ENCODE measurements around the gene MAK.
"Not testable (repeated sequence)": the region's sequence is repeated elsewhere in the genome, so short reads cannot be mapped to it uniquely, and the experiment has no call there.

Gene MAK

DNA sequence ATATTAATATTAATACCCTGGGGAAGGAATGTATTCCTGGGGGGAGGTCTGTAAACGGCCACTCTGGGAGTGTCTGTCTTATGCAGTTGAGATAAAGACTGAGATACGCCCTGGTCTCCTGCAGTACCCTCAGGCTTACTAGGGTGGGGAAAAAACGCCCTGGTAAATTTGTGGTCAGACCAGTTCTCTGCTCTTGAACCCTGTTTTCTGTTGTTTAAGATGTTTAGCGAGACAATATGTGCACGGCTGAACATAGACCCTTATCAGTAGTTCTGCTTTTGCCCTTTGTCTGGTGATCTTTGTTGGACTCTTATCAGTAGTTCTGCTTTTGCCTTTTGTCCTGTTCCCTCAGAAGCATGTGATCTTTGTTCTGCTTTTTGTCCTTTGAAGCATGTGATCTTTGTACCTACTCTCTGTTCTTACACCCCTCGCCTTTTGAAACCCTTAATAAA, 15.5 kb upstream of the MAK start:
- DNase-seq (ENCODE audit: low read depth), result not testable (repeated sequence)

DNA sequence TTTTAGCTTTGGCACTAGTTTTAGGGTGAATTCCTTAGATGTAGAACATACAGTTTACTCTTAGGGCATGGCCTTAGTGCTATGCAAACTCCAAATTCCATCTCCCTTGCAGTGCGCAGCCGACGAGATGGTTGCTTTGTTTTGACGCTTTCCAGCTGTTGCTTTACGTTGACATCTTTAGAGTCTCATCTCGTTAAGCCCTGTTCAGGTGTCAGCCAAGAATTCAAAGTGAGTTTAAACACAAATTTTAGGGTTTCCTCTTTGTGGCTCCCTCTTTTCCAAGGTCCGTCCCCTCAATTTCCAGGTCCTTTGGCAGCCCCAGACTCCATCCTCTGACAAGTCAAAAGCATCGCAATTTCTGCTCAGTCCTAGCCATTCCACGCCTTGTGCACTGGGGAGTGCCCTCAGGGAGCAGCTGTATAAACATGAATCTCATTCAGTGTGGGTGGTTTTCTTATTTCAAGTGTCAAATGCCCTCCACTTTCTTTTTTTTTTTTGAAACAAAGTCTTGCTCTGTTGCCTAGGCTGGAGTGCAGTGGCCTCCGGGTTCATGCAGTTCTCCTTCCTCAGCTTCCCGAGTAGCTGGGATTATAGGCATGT, 14.1 kb upstream of the MAK start:
- no peak for DNase-seq (ENCODE audit: low read depth)

DNA sequence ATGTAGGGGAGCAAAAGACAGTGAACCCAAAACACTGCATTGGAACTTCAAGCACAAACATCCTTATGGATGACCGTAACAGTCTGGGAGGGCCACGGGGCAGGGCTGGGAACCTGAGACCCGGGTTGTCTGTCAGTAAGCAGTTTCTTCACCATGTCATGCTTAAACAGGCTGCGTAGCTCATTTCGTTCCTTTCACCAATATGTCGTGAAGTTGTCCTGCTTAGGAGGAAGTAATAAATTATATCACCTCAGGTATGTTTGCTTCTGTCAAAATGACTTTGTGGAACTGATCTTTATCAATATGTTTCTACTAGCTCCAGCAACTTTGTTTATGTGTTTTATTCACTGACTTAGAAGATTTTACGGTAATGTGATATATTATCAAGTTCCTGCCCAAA, 12.4 kb upstream of the MAK start:
- DNase-seq (ENCODE audit: low read depth), result no peak

DNA sequence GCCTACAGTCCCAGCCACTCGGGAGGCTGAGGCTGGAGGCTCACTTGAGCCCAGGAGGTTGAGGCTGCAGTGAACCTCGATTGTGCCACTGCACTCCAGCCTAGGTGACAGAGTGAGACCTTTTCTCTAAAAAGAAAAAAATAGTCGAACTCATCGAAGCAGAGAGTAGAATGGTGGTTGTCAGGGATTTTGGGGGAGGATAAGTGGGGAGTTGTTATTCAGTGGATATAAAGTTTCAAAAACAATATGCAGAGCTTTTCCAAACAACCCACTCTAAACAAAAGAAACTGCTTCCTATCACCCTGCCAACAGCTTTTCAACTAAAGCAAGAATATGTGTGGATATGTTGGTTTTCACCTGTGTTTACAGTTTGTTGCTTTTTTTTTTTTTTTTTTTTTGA, 11.6 kb upstream of the MAK start:
- DNase-seq (ENCODE audit: low read depth), result no peak

DNA sequence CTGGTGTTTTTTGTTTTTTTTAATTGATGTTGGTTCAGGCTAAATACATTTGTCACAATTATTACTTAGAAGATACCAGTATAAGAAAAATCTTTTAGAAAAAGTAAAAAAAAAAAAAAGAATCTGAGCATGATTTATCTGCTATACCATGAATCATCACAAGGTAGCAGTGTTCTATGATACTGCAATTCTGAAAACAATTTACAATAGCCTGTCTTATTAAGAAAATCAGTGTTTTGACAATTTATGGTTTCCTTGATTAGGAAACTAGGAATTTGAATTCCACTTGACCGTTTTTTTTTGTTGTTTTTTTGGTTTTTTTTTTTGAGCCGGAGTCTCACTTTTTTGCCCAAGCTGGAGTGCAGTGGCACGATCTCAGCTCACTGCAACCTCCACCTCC, 9.3 kb upstream of the MAK start:
- no peak for DNase-seq (ENCODE audit: low read depth)

DNA sequence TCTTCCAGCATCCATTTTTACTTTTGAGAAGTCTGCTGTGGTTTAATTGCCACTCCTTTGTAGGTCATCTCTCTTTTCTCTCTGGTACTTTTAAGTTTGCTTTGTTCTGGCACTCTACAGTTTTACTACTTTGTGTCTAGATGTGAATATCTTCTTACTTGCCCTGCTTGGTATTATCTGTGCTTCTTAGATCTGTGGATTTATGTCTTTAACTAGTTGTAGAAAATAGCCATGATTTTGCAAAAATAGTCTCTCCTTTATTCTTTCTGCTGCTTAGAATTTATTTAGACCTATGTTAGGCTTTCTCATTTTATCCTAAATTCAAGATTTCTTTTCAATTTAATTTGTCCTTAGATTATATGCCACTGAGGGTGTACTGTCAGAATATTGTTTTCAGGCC, 5.2 kb upstream of the MAK start:
- DNase-seq (ENCODE audit: low read depth), result no peak

DNA sequence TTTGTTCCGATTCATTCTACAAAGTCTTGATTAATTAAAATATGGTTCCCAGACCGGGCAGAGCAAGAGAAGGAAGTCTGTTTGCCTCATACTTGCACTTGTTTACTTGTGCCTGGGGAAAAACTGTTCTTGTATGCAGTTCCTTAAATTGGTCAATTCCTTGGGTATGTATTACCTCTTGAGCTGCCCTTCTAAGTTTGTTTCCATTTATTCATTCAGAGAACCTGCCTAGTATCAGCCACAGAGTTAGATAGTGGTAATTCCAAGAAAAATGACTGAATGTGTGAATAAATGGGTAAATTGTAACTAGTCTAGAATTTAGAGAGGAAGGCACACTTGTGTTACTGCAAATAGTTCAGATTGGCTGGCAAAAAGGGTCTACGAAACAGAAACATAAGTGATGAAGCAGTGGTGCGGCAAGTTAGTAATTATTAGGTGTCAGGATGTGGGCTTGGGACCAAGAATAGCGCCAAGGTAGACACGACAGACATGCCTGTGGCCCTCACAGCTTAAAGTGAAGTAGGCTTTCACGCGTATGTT, 525 bp upstream of the MAK start:
- DNase-seq (ENCODE audit: low read depth), result no peak

DNA sequence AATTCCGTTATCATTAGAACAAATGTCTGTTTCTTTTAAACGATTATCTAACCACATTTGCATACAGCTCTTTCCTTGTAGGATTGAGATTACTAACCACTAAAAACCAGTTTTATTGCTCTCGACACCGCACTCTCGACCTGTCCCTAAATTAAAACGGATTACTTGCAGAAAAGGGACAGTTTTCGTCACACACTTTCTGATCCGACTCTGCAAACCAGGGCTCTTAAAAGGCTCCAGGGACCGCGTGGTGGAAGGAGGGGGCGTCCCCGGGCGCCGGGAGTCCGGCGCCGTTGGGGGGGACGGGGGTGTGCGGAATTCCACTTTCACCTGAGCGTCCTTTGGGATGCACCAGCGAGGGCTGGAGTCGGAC, 731 bp downstream of the MAK start:
- DNase-seq (ENCODE audit: low read depth), result no peak

DNA sequence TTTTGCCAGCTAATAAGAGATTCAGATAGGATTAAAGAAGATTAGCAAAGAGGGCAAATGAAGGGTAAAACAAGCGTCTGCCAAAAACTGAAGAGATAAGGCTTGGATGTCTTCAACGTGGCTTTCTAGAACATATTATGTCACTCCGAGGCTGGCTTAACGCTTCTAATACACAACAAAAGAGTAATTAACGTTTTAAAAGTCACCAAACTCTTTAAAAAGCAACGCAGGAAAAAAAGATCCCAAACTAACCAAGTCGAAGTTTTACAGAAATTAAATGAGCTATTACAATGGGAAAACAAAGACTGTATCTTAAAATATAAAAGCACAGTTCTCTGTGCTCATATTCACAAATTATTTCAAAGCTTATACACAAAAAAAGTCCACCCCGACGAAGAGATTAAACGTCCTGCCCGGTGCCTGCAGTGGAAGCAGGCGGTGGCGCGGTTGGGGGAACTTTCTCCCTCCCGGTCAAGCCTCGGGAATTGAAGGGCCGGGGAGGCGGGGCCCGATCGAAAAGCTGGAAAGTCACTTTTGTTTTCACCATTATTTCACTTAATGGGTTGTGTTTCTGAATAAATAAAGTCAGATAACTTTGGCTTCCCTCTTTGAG, 1.2 kb downstream of the MAK start:
- no peak for DNase-seq (ENCODE audit: low read depth)

DNA sequence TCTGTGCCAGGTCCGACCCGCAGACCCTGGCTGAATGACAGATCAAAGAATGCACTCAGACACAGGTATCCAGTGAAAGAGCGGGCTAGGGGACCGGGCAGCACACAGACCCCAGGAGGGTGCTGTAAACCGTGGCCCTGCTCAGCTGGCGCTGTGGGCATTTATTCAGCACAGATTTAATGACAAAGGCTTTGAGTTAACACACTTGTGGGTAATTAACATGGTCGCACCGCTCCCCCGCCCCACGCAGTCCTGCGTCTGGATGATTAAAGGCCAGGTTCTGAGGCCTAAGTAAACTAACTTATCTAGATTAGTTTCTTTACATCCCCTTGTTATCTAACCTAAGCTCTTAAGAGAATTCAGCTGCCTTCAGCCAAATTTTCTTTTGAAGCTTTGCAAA, 3.5 kb downstream of the MAK start:
- no peak for DNase-seq (ENCODE audit: low read depth)

DNA sequence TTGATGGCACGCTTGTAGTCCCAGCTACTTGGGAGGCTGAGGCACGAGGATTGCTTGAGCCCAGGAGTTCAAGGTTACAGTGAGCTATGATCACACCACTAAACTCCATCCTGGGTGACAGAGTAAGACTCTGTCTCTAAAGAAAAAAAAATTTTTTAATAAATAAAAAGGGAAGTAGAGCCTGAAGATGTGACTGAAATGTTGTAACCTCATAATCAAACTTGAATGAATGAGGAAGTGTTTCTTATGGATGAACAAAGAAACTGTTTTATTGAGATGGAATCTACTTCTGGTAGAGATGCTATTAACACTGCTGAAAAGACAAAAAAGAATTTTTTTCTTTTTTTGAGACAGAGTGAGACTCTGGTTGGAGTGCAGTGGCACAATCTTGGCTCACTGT, 6.7 kb downstream of the MAK start:
- no peak for DNase-seq (ENCODE audit: low read depth)

DNA sequence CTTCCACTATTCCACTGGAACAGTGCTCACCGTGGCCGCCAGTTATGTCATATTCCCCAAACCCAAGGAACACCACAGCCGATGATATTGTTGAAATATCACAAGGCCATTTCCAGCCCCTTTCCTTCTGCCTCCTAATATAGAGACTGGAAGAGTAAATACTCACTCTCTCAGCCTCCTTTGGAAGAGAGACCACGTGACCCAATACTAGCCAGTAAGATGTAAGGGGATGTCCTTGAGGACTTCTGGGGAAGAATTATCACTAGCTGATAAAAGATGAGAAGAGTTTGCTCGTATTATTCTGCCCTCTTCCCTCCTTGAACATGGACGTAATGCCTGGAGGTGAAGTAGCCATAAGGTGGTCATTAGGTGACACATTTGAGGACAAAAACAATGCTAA, 13.5 kb downstream of the MAK start:
- no peak for DNase-seq (ENCODE audit: low read depth)

DNA sequence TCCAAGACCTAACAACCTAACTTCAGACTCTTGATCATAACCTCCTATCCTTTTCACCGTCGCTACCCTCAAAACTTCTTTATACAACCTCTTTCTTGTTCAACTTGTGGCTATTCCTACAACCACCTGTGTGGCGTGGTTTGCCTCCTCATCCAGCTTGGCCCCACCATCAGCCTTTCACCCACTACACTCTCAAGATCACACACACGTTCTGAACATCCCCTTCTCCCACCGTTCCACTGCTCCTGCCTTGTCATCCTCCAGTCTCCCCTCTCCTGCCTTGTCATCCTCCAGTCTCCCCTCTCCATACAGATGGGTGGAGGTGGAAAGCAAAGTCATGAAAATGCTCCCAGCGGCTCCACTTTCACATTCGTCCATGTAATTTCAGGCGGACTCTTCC, 14.0 kb downstream of the MAK start:
- no peak for DNase-seq (ENCODE audit: low read depth)

DNA sequence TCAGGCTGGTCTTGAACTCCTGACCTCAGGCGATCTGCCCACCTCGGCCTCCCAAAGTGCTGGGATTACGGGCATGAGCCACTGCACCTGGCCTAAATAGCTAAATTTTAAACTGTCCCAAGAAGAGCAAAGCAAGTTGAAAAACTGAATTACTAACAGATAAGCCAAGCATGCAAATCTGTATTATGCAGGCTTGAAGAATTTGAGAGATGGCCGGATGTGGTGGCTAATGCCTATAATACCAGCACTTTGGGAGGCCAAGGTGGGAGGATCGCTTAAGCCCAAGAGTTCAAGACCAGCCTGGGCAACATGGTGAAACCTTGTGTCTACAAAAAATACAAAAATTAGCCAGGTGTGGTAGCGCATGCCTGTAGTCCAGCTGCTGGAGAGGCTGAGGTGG, 24.2 kb downstream of the MAK start:
- DNase-seq (ENCODE audit: low read depth), result not testable (repeated sequence)

DNA sequence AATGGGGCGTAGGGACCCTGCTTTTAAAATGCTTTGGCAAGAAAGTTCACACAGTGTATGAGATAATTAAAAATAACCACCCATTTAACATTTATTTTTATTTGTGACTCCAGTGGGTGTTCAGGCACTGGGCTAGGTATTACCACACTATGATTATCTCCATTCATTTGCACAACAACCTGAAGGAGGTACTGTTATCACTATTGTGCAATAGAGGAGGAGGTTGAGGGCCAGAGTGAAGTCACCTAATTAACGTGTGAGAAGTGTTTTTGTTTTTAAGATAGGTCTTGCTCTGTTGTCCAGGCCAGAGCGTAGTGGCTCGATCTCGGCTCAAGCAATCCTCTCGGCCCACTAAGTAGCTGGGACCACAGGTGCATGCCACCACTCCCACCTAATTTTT, 29.2 kb downstream of the MAK start:
- no peak for DNase-seq (ENCODE audit: low read depth)

DNA sequence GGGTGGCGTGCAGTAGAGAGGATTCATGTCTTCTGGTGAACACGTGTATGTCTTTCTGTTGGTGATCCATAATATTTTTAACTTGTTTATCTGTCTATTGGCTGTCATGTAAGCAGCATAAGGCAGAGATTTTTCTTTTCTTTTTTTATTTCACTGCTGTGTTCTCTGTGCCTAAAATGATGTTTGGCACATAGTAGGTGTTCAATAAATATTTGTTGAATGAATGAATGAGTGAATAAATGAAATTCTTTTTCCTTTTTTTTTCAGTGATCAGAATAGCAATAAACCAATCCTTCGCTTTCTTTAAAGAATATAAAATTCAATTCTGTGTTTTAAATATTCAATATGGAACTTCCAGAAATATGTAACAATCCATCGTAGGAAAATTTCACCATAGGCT, 30.0 kb downstream of the MAK start:
- DNase-seq (ENCODE audit: low read depth), result no peak

DNA sequence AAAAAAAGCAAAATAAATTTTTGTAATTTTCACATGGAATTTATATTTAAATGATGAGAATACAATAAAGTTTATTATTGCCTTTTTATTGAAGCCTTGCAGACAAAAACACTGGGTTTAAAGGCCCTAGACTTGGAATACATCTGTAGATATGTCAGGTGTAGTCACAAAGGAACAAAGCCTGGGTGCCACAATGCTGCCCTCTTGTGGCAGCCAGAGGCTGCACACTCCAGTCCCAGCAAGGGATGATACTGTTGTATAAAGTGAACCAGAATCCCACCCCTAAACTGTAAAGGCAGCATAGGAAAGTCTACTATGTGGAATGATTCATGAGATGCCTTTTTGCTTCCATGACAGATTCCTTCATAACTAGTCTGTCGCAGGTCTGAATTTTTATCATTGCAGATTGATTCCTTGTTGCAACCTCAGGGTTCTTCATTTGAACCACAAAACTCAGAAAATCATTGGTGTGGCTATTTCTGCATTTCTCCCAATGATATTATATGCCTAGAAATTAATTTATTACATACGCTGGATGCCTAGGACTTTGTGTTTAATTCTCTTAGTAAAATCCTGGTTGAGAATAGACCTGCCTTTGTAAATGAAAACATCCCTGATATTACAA, 37.0 kb downstream of the MAK start:
- peak; percentile 21 for DNase-seq (ENCODE audit: low read depth)

DNA sequence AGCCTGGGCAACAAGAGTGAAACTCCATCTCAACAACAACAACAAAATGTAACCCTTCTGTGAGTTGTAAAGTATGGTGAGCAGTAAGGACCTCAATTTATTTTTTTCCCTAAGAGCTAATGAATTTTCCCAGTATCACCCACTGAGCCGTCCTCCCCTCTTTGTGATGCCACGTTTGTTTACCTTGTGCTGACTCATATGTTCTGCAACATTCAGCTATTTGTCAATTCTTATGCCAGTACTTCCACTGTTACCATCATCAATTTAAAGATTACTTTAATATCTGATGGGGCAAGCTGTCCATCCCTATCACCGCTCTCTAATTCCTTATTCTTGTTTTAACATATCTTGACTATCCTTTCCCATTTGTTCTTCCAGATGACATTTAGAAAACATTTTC, 37.5 kb downstream of the MAK start:
- no peak for DNase-seq (ENCODE audit: low read depth)

DNA sequence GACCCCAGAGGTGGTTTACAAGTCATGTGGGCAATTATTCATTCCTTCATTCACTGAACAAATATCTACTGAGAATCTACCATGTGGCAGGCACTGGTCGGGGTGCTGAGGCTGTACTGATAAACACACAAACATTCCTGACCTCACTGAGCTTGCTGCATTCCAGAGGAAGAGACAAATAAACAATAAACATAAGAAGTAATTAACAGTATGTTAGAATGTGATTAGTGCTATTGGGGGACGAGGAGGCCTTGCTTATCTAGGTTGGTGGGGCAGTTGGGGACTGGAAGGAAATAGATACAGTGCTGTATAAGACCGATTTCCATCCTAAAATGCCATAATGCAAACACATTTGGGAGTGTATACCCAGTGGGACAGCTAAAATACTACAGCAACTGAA, 44.1 kb downstream of the MAK start:
- no peak for DNase-seq (ENCODE audit: low read depth)

DNA sequence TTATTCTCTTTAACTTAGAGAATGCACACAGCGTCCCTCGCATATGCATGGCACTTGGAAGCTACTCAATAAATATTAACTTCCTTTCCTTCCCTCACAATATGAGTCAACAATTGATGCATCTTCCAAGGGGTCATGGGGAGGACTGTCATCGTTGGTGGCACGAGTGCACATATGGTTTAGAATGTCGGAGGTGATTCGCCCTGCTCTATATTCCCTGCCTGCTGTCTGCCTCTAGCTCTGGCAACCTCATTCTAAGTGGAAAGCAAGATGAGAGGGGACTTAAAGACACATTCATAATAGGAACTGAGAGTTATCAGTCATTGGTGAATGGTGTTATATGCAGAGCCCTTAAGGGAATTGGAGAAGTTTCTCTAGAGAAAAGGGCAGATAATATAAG, 44.6 kb downstream of the MAK start:
- no peak for DNase-seq (ENCODE audit: low read depth)

DNA sequence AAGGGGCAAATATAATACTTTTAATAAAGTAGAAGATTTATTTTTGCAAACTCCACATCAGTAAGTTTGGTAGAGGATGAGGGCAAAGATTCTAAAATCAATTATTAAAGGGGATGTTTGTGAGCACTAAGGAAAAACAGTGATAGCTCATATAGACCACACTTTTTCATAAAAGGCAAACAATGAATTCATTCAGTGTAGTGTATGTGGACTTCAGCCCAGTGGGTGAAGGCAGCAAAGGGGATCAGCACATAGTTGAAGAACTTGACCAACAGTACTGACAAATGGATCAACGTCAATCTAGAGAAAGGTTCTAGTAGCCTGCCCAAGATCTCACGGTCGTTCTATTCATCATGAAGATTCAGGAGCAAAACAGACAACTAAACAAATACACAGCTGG, 45.3 kb downstream of the MAK start:
- DNase-seq (ENCODE audit: low read depth), result no peak

DNA sequence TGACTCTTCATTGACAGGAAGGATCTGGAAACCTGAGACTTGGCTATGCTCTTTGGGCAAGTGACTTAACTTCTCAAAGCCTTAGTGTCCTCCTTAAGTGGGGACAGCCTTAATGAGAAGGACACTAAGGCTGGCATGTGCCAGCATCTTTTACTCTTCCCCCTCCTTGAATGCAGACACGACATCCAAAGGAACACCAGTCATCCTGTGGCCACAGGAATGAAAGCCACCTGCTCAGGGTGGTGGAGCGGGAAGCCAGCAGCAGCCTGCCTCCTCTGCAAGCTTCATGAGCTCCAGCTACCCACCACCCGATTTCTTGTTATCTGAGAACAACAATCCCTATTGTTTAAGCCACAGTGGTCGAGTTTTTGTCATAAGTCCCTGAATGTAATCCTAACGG, 46.2 kb downstream of the MAK start:
- DNase-seq (ENCODE audit: low read depth), result no peak

DNA sequence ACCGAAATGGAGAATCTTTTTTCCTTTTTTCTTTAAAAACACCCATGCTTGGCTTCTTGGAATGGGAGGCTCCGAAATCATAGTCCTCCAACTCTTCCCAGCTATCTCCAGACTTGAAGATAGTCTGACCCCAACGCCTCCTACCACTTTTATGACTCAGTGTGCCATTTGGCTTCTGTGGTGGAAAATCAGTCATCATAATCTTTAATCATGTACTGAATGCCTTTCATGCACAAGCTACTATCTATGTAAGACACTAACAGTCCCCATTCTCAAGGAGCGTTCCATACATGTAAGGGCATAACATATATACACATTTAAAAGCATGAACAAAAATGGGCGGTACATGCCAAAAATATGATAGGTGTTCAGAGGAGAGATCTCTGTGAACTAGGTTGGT, 46.7 kb downstream of the MAK start:
- no peak for DNase-seq (ENCODE audit: low read depth)

DNA sequence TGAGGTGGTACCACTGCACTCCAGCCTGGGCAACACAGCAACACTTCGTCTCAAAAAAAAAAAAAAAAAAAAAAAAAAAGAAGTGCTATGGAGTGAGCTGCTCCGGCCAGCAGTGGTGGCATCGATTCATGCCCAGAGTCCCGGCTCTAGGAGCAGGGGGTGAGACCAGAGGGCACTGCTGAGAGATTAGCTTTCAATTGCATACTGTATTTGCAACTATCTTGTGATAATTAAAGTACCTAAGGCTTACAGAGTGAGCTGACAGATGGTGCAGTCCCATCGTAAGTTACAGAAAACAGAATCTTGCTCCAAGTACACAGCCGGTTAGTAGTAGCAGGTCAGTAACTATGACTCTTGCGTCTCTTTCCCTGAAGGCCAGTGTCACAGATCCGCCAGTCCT, 59.3 kb downstream of the MAK start:
- no peak for DNase-seq (ENCODE audit: low read depth)
